Muscle of back (tissue), 11 donors: Measurements from ENCODE around the gene DRGX. TPM values are rescaled to one million over a fixed set of nuclear protein-coding genes. Genes with fewer than 3 reads are reported as not detected.

Experiments
- DNase-seq, 3 donors: peaks; one replicate each; pipeline versions ENCODE4 v3.0.0 to v3.0.0-alpha.2; 2013
- polyA plus RNA-seq, 10 donors: library from polyadenylated mRNA; unstranded; fragments of 120-200 nt; gene quantifications; one replicate each; pipeline ENCODE4 v1.2.1, GENCODE V29; 2013; ENCODE audit not compliant: insufficient read length in 10 of 10

Gene DRGX
- polyA plus RNA-seq, 10 donors: 0.10 to 0.26 TPM; not detected in 8

DNA sequence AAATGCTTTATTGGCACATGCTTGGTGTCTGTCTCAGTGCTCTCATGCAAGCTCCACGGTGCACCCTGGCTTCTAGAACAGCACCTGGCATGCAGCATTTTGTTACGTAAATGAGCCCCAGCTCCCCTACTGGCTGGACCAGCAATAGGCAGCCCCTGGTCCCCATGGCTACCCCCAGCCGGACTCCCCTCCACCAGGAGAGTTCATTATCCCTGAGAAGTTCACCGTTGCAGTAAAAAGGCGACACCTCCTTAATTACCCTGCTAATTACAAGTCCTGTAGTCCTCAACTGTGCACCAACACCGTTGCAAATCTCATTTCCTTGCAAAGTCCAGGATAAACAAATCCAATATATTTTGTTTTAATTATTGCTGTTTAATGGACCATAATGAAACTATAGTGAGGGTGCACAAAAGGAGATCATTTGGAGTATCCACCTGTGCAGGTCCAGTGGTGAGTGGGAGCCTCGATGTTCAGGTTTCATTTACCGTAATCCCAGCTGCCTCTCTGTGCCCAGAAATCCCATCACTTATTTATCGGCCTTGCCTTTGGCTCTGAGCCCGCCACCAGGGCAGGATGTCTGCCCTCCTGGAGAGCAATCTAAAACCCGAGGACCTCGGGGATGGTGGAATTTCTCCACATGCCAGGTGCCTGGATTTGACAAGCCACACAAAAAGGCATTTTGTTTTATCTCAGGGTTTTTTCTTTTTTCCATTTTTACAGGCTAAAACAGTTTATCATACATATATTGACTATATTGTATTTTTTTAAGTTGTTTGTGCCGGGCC, 12.8 kb upstream of the DRGX start:
- DNase-seq: no peak

DNA sequence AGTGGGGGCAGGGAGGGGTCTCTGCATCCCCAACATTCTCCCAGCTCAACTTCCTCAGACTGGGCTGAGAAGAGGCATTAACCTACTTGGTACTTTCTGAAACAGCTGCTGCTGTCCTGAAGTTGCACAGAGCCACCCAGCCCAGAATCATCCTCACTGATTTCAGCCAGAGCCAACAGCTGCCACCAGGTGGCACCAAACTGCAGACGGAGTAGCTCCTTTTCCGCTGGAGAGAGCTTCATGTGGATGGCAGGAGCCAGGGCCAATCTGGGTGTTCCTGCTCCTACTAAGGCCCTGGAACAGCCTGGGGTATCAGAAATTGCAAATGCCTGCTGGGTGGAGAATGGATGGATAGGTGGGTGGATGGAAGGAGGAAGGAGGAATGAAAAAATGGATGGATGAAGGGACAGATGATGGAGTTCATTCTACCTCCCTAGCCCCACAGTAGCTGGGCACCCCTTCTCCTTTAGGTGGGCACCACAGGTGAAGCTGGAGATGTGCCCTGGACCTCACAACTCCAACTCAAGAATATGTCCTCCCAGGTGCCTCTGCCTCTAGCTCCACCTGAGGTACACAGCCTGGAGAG, 11.8 kb upstream of the DRGX start:
- peak; percentile 56 to 78 (median 73) for DNase-seq

DNA sequence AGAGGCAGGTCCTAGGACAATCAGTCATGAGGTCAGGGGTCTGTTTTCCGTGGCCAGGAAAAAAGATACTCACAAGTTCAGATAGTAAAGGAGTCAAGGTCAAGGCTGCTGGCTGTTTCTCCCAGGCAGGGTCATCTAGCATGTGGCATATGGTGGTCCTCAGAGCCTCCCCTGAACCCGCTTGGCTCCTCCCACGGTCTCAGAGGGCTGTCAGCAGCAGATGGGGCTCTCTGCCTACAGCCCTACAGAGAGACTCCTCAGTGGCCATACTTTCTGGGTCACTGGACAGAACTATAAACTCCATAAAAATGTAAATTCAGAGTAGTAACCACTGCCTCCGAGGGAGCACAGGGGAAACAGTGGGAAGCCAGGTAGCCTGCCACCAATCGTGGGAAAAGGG, 11.3 kb upstream of the DRGX start:
- DNase-seq: no peak

DNA sequence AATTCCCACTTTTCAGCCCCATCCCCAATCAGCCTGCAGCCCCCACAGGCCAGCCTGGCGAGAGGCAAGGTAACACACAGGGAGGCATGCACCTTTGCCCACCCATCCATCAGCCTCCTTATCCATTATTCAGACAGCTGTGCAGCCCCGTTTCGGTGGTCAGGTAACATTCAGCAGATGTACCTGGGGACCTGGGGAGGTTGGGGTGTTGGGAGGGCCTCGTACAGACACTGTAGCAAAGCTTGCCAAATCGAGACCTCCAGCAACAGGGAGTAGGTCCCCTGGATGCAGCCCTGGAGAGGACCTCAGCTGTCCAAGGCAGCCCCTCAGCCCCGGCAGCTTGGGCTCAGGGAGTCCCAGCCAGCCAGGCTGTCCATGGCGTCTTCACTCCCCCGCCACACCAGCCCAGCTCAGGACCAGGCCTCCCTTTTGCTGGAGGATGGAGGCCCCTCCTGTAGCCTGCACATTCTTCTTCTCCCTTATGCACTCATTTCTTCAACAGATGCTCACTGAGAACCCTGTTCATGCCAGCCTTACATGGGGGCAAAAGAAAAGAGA, 8.5 kb upstream of the DRGX start:
- DNase-seq: no peak

DNA sequence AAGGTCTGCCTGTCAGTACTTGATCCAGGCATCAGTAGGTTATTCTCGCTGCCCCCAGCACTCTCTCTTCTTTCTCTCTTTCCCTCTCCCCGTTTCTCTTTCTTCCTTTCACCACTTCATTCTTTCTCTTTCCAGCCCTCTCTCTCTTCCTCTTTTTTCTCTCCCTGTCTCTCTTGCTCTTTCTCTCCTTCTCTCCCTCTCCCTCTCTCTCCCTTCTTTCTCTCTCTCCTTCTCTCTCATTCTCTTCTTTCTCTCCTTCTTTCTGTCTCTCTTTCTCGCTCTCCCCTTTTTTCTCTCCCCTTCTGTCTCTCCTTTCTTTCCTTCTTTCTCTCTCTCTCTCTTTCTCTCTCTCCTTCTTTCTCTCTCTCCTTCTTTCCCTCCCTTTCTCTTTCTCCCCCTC, 7.5 kb upstream of the DRGX start:
- no peak for DNase-seq

DNA sequence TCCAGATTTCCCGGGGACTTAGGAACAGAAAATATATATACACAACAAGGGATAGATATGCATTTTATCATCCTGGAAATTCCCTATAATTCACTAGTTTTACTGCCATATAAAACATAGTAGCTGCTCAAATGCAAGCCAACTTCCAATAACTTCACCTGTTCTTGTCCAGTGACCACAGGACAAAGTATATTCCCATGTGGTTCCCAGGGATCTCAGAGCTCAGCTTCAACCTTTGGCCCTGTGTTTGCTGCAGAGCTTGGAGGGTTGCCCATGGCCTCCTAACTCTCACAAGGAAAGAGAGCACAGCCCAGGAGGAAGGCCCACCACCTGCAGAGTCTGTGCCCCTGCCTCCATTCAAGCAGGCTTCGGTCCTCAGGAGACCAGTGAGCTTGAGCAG, 4.5 kb upstream of the DRGX start:
- no peak for DNase-seq

DNA sequence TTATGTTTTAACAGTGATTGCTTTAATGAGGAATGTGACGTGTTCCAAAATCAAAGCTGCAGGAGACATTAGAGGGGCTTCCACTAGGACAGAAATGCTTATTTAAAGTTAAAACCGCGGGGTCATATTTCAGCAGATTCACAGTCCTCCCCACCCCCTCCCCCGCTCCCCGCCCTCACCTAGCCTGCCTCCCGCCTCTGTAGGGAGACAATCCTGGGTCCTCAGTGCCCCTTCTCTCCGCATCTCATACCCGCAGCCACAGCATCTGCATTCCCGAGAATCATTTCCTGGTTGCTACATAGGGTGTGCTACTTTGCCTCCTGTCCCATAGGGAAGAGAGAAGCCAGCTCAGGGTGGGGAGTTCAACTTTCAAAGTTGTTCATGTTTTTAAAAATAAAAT, 3.1 kb upstream of the DRGX start:
- no peak for DNase-seq

DNA sequence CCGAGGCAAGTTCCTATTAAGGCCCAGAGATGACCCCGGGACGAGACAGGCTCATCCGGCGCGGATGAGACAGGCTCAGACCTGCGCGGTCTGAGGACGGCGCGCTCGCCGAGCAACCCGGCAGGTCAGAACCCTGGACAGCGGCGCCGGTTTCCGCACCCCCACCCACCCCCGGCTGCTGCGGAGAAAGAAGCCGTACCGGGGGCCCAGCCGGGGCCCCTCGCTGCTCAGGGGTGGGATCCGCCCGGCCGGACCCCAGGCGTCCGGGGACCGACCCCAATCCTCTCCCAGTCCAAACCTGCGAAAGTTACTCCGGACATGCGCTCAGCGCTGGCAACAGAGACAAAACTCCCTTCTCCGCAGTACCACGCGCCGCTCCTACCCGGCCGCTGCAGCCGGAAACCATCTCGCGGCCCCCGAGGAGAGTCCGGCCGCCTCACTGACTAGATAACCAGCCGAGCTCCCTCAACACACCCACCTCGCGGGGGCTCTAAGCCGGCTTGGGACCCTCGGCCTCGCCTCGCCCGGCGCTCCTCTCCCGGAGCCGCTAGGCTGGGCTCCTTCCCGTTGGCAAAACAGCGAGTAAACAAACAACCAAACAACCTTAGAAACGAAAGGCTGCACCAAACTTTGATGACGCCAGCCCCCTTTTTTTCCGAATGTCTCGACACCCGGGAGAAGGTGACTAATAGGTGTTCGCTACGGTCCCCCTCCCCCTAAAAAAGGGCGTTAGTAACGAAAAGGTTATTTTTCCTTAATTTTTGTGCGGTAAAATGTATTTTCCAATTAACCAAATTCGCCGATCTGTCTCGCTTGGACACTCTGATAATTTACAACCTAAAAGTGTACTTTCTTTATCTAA, 2.3 kb upstream of the DRGX start:
- DNase-seq: peak; percentile 28 to 85 (median 77)

DNA sequence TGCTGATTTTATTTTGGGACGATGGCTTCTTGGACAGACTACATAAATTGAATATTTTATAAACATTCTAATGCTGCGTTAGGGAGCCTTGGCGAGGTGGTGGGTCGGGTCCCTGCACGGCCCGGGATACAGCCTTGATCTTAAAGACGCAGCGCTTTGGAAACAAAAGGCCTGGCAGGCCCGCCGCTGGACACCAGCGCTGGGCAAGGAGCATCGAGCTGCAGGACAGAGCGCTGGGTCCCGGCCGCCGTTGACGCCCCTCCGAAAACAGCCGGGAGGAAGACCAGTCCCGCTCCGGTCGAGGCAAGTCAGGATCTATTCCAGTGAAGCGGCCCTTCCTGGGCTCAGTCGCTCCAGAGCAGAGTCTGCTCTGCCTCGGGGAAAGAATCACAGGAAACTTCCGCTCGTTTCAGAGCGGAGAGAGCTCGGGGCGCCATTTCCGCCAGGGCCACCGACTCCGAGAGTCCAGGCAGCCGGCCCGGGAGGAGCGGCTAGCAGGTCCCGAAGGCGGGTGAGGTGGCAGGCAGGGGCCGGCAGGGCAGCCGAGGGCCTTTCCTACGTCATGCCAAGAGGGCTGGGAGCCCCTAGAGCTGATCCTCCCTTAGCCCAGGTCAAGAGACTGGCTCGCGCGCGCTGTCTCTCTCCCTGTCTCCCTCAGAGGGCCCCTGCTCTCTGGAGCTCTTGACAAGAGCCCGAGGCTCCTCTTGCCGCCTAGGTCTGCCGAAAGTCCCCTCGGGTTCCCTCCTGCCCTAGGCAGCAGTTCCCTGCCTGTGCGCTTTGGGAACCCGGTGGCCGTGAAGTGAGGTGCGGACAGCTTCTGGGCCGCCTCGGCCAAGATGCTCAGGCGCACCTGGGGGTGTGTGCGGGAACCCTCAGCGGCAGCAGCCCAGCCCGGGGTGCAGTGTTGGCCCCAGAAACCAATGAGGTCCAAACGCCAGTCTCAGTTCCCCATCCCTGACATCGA, 1.4 kb upstream of the DRGX start:
- no peak for DNase-seq

DNA sequence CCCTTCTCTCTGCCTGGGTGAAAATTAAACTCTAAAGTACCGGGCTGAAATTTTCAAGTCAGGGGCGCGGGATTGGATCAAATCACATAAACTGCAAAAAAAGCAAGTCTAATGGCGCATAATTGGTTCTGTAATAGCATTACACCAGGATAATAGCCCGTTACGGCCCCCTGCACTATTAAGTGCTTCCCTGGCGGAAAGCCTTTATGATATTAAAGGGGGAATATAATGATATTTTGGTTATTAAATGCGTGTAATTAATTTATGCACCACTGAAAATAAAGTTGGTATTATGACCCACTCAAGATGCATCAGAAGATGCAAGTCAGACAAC, 744 bp upstream of the DRGX start:
- DNase-seq: no peak

DNA sequence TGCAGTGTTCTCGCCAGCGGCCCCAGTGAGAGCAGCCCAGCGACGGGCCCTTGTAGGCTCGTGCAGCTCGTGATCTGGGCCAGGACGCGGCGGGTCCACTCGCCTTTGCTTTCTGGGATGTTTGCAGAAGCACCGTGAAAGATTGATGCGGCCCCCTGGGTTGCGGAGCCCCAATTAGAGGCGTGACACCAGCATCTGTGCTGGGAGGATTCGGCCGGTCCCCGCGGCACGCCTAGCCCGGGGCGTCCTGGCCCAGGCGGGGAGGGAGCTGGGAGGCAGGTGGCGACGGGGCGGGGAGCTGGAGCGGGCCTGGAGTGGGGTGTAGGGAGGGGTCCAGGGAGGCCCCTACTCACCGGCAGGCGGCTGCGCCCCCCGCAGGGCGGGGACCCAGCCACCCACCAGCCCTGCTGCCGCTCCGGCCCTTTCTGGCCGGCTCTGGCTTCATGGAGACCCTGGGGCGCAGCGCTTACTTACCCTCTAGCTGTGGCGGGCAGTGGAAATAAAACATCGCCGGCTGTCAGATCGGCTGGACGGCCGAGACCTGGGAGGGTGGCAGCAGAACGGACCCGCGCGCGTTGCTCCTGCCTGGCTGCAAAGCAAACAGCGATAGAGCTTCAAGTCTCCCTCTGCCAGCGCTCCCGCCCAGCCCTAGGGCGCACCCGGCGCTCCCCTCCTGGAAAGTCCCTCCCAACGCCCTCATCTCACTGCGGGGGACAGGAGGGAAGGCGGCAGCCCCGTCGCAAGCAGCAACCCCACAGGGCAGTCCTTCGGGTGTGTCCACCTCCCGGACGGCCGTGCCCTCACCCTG, 752 bp downstream of the DRGX start:
- no peak for DNase-seq

DNA sequence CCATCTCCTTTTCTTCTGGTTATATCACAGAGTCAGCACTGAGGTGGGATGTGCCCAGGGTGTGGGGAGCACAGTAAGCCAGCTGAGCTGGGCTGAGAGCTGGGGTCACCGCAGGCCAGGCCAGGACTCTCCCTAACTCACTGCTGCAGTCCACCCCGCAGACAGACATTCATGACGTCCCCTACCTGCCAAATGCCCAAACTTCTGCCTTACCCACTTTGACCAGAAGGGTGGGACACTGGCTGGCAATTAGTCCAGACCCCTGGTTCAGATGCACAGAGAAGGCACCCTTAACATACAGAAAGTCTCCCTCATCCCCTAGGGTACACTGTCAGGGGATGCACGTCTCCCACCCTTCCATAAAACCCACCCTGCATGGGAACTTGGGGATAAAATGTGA, 2.1 kb downstream of the DRGX start:
- no peak for DNase-seq

DNA sequence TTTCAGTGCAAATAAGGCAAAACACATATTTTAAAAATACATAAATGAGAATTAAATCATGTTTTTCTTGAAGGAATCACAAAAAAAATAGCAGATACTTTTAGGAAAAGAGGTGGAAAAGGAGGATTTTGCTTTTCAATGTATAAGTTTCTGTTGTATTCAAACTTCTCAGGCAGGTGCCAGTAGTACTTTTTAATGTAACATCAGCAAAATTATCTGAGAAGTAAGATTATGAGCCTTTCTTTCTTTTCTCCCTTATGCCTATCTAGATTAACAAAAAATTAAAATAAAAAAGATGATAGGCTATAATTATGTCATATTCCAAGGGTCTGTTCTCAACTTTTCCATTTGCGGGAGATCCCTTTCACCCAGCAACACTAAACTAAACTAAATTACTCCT, 2.6 kb downstream of the DRGX start:
- no peak for DNase-seq

DNA sequence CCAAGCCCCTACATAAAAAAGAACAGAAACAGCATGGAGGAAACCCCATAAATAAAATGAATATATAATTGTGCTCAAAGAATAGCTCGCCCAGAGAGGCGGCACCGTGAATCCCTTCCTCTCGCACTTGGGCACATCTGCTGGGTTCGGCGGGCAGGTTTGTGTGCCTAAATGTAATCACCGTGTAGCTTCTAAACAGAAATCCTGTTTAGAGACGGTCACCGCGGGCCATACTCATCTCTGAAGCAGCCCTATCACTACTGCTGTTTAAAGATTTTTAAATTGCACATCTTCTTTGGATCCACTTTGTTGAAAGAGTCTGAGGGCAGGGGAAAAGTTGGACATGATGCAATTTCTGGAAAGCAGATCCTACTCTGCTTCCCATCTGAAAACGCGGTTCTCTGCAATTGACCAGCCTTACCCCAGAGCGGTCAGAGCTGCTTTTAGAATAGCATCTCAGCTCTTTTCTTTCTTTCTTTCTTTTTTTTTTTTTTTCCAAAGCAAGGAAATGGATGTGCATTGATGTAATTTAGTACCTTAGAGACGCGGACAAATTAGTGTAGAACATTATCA, 6.4 kb downstream of the DRGX start:
- no peak for DNase-seq

DNA sequence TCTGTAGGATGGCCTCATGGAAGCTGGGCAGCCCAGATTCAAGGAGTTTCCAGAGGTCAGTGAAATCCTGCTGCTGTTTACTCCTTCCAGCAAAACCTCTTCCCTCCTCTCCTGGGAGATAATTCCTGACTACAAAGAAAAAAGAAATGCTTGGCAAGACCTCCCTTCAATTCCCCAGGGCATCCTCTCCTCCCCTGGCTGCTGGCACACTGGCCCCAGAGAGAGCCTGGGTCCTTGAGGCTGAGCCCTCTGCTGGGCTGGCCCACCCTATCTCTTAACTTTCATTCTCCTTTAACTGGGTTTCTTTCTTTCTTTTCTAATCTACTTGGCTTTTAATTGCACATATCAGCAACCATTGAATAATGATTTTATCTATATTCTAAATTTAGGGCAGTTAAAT, 7.7 kb downstream of the DRGX start:
- no peak for DNase-seq

DNA sequence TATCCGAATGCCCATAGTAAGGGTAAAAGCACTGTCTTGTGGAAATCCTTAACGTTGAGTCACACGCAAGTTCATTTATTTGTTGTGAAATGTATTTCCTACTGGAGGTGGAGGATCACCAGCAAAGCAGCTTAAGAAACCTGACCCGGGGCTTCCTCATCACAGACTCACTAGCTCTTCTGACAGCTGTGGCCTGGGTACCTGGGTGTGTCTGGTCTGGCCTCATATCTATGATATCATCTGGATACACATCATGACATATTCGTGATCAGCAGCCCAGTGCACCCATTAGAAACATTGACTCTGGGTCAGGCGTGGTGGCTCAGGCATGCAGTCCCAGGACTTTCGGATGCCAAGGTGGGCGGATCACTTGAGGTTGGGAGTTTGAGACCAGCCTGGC, 8.8 kb downstream of the DRGX start:
- peak in 1 of 3 donors; percentile 7 for DNase-seq

DNA sequence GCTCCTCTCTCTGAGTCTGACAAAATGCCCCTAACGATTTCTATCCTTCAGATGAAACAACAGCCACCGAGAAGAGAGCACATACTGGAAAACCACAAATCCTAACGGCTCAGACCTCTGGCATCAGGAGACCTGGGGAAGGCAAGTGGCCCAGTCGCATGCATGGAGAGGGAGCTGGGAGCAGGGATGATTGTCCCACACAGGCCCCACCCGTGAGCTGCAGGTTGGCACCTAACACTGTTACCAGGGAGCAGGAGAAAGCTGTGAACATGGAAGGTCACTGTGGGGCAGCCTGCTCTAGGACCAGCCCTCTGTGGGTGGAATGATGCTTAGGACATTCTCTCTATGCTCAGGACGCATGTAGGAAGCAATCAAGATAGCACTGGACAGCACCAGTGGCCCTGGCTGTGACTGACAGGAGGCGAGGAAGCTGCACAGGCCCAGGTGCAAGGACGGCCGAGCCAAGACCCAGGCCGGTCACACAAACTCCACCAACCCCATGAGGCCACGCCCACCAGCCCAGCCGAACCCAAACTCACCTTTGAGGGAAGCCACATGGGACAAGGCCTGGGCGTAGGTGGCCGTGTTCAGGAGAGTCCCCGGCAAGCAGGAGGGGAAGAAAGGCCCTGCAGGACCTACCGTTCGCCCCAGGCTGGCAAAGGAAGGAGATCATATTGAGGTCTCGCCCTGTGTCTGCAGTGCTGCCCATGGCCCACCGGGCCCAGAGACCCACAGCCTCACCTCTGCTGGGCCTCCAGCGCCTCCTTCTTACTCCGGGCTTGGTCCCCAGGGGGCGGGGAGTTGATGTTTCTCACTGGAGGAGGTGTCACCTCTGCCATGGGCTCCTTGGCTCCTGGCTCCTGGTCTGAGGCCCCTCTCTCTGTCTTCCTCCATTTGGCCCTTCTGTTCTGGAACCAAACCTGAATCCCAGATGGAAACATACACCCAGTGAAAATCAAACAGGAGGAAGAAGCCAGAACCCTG, 9.7 kb downstream of the DRGX start:
- DNase-seq: no peak

DNA sequence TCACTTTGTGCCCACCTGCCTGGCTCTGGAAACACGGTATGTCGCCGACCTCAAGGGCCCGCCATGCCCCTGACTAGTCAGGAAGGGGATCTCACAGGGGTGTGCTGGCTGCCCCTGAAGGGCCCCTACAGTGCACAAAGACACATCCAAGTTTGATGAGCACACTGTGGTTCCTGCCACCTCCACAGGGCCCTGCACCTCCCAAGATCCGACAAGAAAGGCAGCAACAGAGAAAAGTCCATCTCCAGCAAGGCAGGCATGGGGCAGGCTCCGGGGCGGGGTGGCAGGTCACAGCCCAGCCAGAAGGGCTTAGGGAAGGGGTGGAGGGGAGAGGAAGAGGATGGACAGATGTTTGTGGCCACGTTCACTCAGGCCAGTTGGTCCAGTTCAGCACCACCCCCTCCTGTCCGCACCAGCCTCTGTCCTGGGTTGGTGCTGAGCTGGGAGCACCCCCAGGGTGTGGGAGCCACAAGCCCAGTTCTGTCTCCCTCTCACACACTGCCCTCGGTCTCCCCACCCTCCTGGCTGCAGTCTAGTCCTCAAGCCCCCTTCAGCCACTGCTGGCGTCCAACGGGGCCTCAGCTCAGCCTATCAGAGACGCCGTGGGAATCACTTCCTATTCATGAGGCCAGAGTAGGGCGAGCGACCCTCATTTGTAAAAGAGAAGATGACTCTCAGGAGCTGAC, 11.5 kb downstream of the DRGX start:
- DNase-seq: no peak
